ENCODE data around the gene INPP5A.

DNA sequence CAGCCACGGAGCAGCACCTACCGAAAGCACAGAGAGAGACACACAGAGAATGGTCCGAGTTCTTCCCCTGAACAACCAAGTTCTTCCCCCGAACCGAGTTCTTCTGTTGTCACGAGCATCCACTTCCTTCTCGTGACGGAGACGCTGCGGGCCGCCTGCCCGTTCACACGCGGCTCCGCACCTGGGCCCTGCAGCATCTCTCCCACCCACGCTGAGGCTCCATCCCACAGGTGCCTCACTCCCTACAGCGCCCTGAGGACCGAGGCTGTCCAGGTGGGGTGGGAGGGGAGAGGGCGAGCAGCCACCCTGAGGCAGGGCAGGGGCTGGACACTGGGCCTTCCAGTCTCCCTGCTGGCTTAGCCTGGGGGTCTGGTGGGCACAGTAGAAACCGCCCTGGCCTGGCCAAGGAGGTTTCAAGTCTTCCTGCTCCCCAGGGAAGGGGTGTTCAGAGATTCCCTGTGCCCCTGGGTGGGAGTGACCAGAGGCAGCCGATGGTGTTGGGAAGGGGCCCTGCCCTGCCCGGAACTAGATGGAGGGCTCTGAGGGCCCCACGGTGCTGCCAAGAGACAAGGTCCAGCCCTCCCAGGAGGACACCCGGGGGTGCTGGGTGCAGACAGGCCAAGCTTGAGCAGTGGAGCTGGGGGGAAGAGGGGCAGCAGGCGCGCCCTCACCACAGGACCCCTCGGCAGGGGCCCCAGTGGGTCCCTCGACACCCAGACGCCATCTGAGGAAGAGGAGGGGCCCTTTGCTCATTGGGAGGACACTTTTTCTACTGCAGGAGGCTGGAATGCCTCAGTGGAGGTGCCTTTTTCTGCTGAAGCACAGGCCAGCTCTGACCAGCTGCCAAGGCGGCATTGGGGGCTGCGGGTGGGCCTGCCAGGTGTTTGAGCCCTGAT is 253.6 kb downstream of the INPP5A start:
- TF ChIP-seq NCOA1 (CRISPR knock-in tag; IDR thresholded peaks at IDR 0.05) (no peak), RBFOX2 (IDR thresholded peaks at IDR 0.05; ENCODE audit: low read depth, low read length) (no peak), NFIC (IDR thresholded peaks at IDR 0.05; ENCODE audit: low read length) (no peak)
- TF ChIP-seq, protein P1, sequence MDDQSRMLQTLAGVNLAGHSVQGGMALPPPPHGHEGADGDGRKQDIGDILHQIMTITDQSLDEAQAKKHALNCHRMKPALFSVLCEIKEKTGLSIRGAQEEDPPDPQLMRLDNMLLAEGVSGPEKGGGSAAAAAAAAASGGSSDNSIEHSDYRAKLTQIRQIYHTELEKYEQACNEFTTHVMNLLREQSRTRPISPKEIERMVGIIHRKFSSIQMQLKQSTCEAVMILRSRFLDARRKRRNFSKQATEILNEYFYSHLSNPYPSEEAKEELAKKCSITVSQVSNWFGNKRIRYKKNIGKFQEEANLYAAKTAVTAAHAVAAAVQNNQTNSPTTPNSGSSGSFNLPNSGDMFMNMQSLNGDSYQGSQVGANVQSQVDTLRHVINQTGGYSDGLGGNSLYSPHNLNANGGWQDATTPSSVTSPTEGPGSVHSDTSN (CRISPR knock-in tag; IDR thresholded peaks at IDR 0.05; ENCODE audit: borderline replicate concordance) = no peak
- TF ChIP-seq, protein P2, sequence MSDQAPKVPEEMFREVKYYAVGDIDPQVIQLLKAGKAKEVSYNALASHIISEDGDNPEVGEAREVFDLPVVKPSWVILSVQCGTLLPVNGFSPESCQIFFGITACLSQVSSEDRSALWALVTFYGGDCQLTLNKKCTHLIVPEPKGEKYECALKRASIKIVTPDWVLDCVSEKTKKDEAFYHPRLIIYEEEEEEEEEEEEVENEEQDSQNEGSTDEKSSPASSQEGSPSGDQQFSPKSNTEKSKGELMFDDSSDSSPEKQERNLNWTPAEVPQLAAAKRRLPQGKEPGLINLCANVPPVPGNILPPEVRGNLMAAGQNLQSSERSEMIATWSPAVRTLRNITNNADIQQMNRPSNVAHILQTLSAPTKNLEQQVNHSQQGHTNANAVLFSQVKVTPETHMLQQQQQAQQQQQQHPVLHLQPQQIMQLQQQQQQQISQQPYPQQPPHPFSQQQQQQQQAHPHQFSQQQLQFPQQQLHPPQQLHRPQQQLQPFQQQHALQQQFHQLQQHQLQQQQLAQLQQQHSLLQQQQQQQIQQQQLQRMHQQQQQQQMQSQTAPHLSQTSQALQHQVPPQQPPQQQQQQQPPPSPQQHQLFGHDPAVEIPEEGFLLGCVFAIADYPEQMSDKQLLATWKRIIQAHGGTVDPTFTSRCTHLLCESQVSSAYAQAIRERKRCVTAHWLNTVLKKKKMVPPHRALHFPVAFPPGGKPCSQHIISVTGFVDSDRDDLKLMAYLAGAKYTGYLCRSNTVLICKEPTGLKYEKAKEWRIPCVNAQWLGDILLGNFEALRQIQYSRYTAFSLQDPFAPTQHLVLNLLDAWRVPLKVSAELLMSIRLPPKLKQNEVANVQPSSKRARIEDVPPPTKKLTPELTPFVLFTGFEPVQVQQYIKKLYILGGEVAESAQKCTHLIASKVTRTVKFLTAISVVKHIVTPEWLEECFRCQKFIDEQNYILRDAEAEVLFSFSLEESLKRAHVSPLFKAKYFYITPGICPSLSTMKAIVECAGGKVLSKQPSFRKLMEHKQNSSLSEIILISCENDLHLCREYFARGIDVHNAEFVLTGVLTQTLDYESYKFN (CRISPR knock-in tag; conservative IDR thresholded peaks at IDR 0.05) = no peak

Measured in HepG2 (cell line).